ENCODE data around the gene ZBTB20.

Gene ZBTB20

GRCh38 chr3:114328345-114328744 lies 818.7 kb downstream of the ZBTB20 start:
- DNase-seq (ENCODE audit: low read depth): no peak

- no peak for DNase-seq (ENCODE audit: low read depth)
Observed at GRCh38 chr3:114327665-114328064, 819.4 kb downstream of the ZBTB20 start.

GRCh38 chr3:114323546-114324254 lies 823.4 kb downstream of the ZBTB20 start:
- no peak for DNase-seq (ENCODE audit: low read depth)

- no peak for DNase-seq (ENCODE audit: low read depth)
Observed at GRCh38 chr3:114320246-114320645, 826.8 kb downstream of the ZBTB20 start.

GRCh38 chr3:114319453-114319852 lies 827.6 kb downstream of the ZBTB20 start:
- peak; percentile 79 for DNase-seq (ENCODE audit: low read depth)

GRCh38 chr3:114318295-114318694 lies 828.8 kb downstream of the ZBTB20 start:
- no peak for DNase-seq (ENCODE audit: low read depth)

- DNase-seq (ENCODE audit: low read depth): no peak
Observed at GRCh38 chr3:114314282-114314681, 832.8 kb downstream of the ZBTB20 start.

GRCh38 chr3:114313426-114313825 lies 833.7 kb downstream of the ZBTB20 start:
- no peak for DNase-seq (ENCODE audit: low read depth)

GRCh38 chr3:114310695-114311094 lies 836.4 kb downstream of the ZBTB20 start:
- no peak for DNase-seq (ENCODE audit: low read depth)

GRCh38 chr3:114308830-114309229 lies 838.3 kb downstream of the ZBTB20 start:
- DNase-seq (ENCODE audit: low read depth): no peak

- no peak for DNase-seq (ENCODE audit: low read depth)
Observed at GRCh38 chr3:114308377-114308776, 838.7 kb downstream of the ZBTB20 start.

- DNase-seq (ENCODE audit: low read depth): no peak
Observed at GRCh38 chr3:114307832-114308231, 839.3 kb downstream of the ZBTB20 start.

- no peak for DNase-seq (ENCODE audit: low read depth)
Observed at GRCh38 chr3:114307222-114307830, 839.8 kb downstream of the ZBTB20 start.

GRCh38 chr3:114299941-114300624 lies 847.0 kb downstream of the ZBTB20 start:
- no peak for DNase-seq (ENCODE audit: low read depth)

- no peak for DNase-seq (ENCODE audit: low read depth)
Observed at GRCh38 chr3:114299421-114299820, 847.7 kb downstream of the ZBTB20 start.

GRCh38 chr3:114295946-114296345 lies 851.1 kb downstream of the ZBTB20 start:
- no peak for DNase-seq (ENCODE audit: low read depth)

- DNase-seq (ENCODE audit: low read depth): no peak
Observed at GRCh38 chr3:114294940-114295480, 852.1 kb downstream of the ZBTB20 start.

GRCh38 chr3:114293838-114294535 lies 853.1 kb downstream of the ZBTB20 start, which contains the start of gene TIGIT:
Gene TIGIT, plus strand, starts transcription at chr3:114294028. Its CDS starts 34 bp downstream, at chr3:114294062.
- no peak for DNase-seq (ENCODE audit: low read depth)

- no peak for DNase-seq (ENCODE audit: low read depth)
Observed at GRCh38 chr3:114290911-114291901, 855.9 kb downstream of the ZBTB20 start.

- no peak for DNase-seq (ENCODE audit: low read depth)
Observed at GRCh38 chr3:114286266-114286665, 860.8 kb downstream of the ZBTB20 start.

GRCh38 chr3:114285648-114286230 lies 861.3 kb downstream of the ZBTB20 start:
- DNase-seq (ENCODE audit: low read depth): no peak
